GM12878 (cell line): ENCODE data around the gene ITGA3. TPM values are rescaled to one million over a fixed set of nuclear protein-coding genes. Genes with fewer than 3 reads are reported as not detected.

Source experiments
- ATAC-seq: fragments of 200-7000 bp; cut with Tn5 transposase; 3 replicates; pipeline ENCODE4 v1.9.1; 2020; ENCODE audit warnings: mild to moderate bottlenecking, moderate library complexity
- BruUV-seq: library from RNA; stranded (reverse); fragments of 400-500 nt; replicated peaks from 2 replicates; lab custom pipeline; 2021; lab: Mats Ljungman, UMichigan
- CTCF ChIA-PET: fragments of 300-600 bp; sonication (Branson Sonifier 250); formaldehyde crosslinking; extraction: SDS; loops from one replicate; lab custom pipeline; 2021; ENCODE audit warnings: inconsistent platforms; lab: Yijun Ruan, JAX
- POLR2A ChIA-PET: fragments of 350-600 bp; formaldehyde crosslinking; extraction: SDS; loops from one replicate; lab custom pipeline; 2021; ENCODE audit warnings: inconsistent platforms; lab: Charles Lee
- RAD21 ChIA-PET: fragments of 300-600 bp; sonication (Branson Sonifier 250); formaldehyde crosslinking; loops from one replicate; lab custom pipeline; 2023; ENCODE audit warnings: antibody characterized with exemption; ENCODE audit not compliant: unreplicated experiment; lab: Charles Lee
- SMC1A ChIA-PET: fragments of 300-600 bp; sonication (Branson Sonifier 250); formaldehyde crosslinking; loops from one replicate; lab custom pipeline; 2023; ENCODE audit not compliant: unreplicated experiment, uncharacterized antibody; lab: Charles Lee
- DNase-seq: peaks from one replicate; pipeline ENCODE4 v3.0.0-alpha.2; 2011; ENCODE audit warnings: low read depth, low spot score
- FAIRE-seq: peaks from 3 replicates; lab custom pipeline; 2011; peaks lifted over from hg19 to GRCh38; lab: Jason Lieb, UNC
- H2AFZ ChIP-seq: 2 replicates; pipeline ENCODE4 v1.6.0; 2011; ENCODE audit warnings: low read depth, low read length, control low read depth; ENCODE audit not compliant: control insufficient read depth
- H3K27ac ChIP-seq: 2 replicates; pipeline ENCODE4 v1.5.1; 2011; ENCODE audit warnings: control low read depth; ENCODE audit not compliant: control insufficient read depth, insufficient read depth
- H3K27me3 ChIP-seq, 2 experiments: replicated peaks in 1 of 2; 2 replicates each; pipeline versions ENCODE4 v1.6.0 to v1.6.1; 2011; ENCODE audit warnings: low read length in 1 of 2; ENCODE audit not compliant: control insufficient read depth in 2 of 2, insufficient read depth in 2 of 2
- H3K36me3 ChIP-seq, 2 experiments: 2 replicates each; pipeline ENCODE4 v1.5.1; 2011; ENCODE audit warnings: low read length in 1 of 2; ENCODE audit not compliant: control insufficient read depth in 2 of 2, insufficient read depth in 2 of 2
- H3K4me1 ChIP-seq: 2 replicates; pipeline ENCODE4 v1.6.1; 2011; ENCODE audit warnings: mild to moderate bottlenecking, low read length, moderate library complexity, mixed read lengths; ENCODE audit not compliant: control insufficient read depth, insufficient read depth
- H3K4me2 ChIP-seq: 2 replicates; pipeline ENCODE4 v1.6.0; 2011; ENCODE audit warnings: control low read depth; ENCODE audit not compliant: control insufficient read depth, insufficient read depth
- H3K4me3 ChIP-seq: fragments of 200-600 bp; sonication (generic); 2 replicates; pipeline ENCODE4 v1.5.1; 2016
- H3K79me2 ChIP-seq: 2 replicates; pipeline ENCODE4 v1.6.0; 2011; ENCODE audit warnings: low read length; ENCODE audit not compliant: control insufficient read depth, insufficient read depth
- H3K9ac ChIP-seq: 2 replicates; pipeline ENCODE4 v1.8.0; 2011; ENCODE audit warnings: low read length, control low read depth, mixed read lengths; ENCODE audit not compliant: control insufficient read depth, insufficient read depth
- H3K9me3 ChIP-seq: replicated peaks from 3 replicates; pipeline ENCODE4 v1.5.1; 2011; ENCODE audit warnings: mild to moderate bottlenecking, low read length; ENCODE audit not compliant: control insufficient read depth, insufficient read depth
- H4K20me1 ChIP-seq: 2 replicates; pipeline ENCODE4 v1.6.0; 2011; ENCODE audit not compliant: control insufficient read depth, insufficient read depth
- ATF3 ChIP-seq: IDR thresholded peaks from 2 replicates; pipeline ENCODE4 v1.6.1; 2011; ENCODE audit warnings: low read depth, mild to moderate bottlenecking, low read length, moderate library complexity, borderline replicate concordance; ENCODE audit errors: extremely low read depth
- ATF7 ChIP-seq: fragments of 450-650 bp; IDR thresholded peaks from 2 replicates; pipeline ENCODE4 v1.6.1; 2016; ENCODE audit warnings: low read depth, mild to moderate bottlenecking
- ETV6 ChIP-seq, 2 experiments: fragments of 450-650 bp in 1 of 2; IDR thresholded peaks in 1 of 2; conservative IDR thresholded peaks in 1 of 2; 2 replicates each; pipeline ENCODE4 v1.6.1; 2014; ENCODE audit warnings: antibody characterized with exemption in 1 of 2, borderline replicate concordance in 1 of 2, low read depth in 1 of 2, mild to moderate bottlenecking in 1 of 2, moderate library complexity in 1 of 2
- GABPA ChIP-seq: IDR thresholded peaks from 2 replicates; pipeline ENCODE4 v1.6.1; 2014; ENCODE audit warnings: antibody characterized with exemption, low read depth, mild to moderate bottlenecking, inconsistent platforms
- KAT2A ChIP-seq: conservative IDR thresholded peaks from 2 replicates; pipeline ENCODE4 v1.6.1; 2011; ENCODE audit warnings: low read depth, low read length; ENCODE audit not compliant: control insufficient read depth
- SPI1 ChIP-seq: IDR thresholded peaks from 2 replicates; pipeline ENCODE4 v1.6.1; 2011; ENCODE audit warnings: low read depth, mild to moderate bottlenecking, low read length, moderate library complexity, borderline replicate concordance; ENCODE audit not compliant: insufficient read depth
- TCF12 ChIP-seq: IDR thresholded peaks from 2 replicates; pipeline ENCODE4 v1.6.1; 2011; ENCODE audit warnings: low read depth, mild to moderate bottlenecking, low read length
- ZZZ3 ChIP-seq: IDR thresholded peaks from 2 replicates; pipeline ENCODE4 v1.6.1; 2011; ENCODE audit warnings: low read depth; ENCODE audit not compliant: control insufficient read depth, insufficient read length
- WGBS: methylation state at CpG from one replicate; pipeline ENCODE4 v1.1.6; 2016; ENCODE audit warnings: low lambda C conversion rate; ENCODE audit not compliant: insufficient replicate concordance, insufficient coverage; ENCODE audit errors: missing lambda C conversion rate; 5-methylcytosine and 5-hydroxymethylcytosine counted together
- in situ Hi-C: fragments of 300-500 bp; cut with MboI; formaldehyde crosslinking; loops from 9 replicates; pipeline ENCODE4 v1.14.3; 2018; ENCODE audit warnings: mixed read lengths
- intact Hi-C: fragments of 100-400 bp; cut with micrococcal nuclease; formaldehyde crosslinking; loops from one replicate; pipeline ENCODE4 v1.14.2; 2022; ENCODE audit not compliant: unreplicated experiment
- polyA plus RNA-seq, 11 experiments: library from polyadenylated mRNA; depleted of rRNA in 4 of 11; unstranded in 6 of 11; stranded (reverse) in 5 of 11; fragments of >200 nt; fragmentation: Nextera tagmentation in 4 of 11; fragmentation: Illumina TruSeq in 1 of 11; extraction: Ambion mirVana in 4 of 11; extraction: Trizol in 1 of 11; gene quantifications; 1 replicate in 1 of 11; 2 replicates in 10 of 11; pipeline versions ENCODE4 v1.2.1 to v1.2.3, GENCODE V29; 2011 to 2016; ENCODE audit warnings: inconsistent platforms in 2 of 11, missing spikeins in 2 of 11, low read depth in 1 of 11
- total RNA-seq, 4 experiments: library from RNA; depleted of rRNA in 3 of 4; stranded (reverse); fragments of >200 nt in 3 of 4; fragmentation: Illumina TruSeq in 1 of 4; extraction: Trizol in 1 of 4; gene quantifications; 2 replicates each; pipeline versions ENCODE4 v1.2.1 to v1.2.3, GENCODE V29; 2013 to 2021

ITGA3 gene
- total and polyA plus RNA-seq, 10 of the 15 experiments (the other 5 are each of a cell fraction or from before 2014, with no cell fraction given), result 0.29 to 13.4 (median 6.6) TPM

- H2AFZ ChIP-seq, result no peak overlapping the region
- in situ Hi-C loops, result no loop called here
- no peaks in the 10 kb centered on the region for H3K4me1 ChIP-seq
- FAIRE-seq, result no peak
- no peaks in the 10 kb centered on the region for H4K20me1 ChIP-seq
- H3K27ac ChIP-seq, result no peak overlapping the region
- TF ChIP-seq ETV6 (conservative IDR thresholded peaks at IDR 0.05 in 1 of 2, IDR thresholded peaks at IDR 0.05 in 1 of 2; ENCODE audit: borderline replicate concordance in 1 of 2, low read depth in 1 of 2), result no peak
- TF ChIP-seq ATF7, result no peak
- TF ChIP-seq SPI1, result no peak
- TF ChIP-seq GABPA, result no peak
- TF ChIP-seq ZZZ3, result no peak
- no peak for TF ChIP-seq TCF12
- TF ChIP-seq KAT2A, result no peak
- no peak for TF ChIP-seq ATF3
- TF ChIP-seq, all 136 proteins: peak for 0
- Histone ChIP-seq H3K36me3 (no peaks in the 10 kb centered on the region), H3K4me2 (no peak overlapping the region), H3K9ac (no peak overlapping the region), H3K79me2 (no peaks in the 10 kb centered on the region), H3K9me3 (no peaks in the 10 kb centered on the region), H3K4me3 (no peak overlapping the region), H3K27me3 (peaks cover 0 to 3% of the 10 kb centered on the region in 2 experiments; a peak in 3 of 4 replicates)
- ChIA-PET RAD21 (no interaction called here), CTCF (interaction anchor here (1.0 to 9.7 kb wide), 5 partner anchors 23 to 59 kb away, joined by 3 to 118 read pairs (median 26); partner anchors contain the start of genes ITGA3 and PDK2), POLR2A (no interaction called here), SMC1A (no interaction called here)
- DNase-seq (no peak), ATAC-seq (no peak)
- WGBS, result 43% methylated on average over 6 of the region's 6 CpGs
- intact Hi-C loops, result no loop called here
- no TSS peak for BruUV-seq
Measured at GRCh38 chr17:50033316-50033715, 22.6 kb upstream of the ITGA3 start.
